WTC11 (cell line): ENCODE measurements around the gene CD84.

Experiments used
- ATF1 ChIP-seq: sonication (generic); formaldehyde crosslinking; IDR thresholded peaks from 2 replicates; pipeline ENCODE4 v1.8.1; 2023; ENCODE audit warnings: mild to moderate bottlenecking, moderate library complexity, missing genetic modification reagents
- CREB1 ChIP-seq: sonication (generic); formaldehyde crosslinking; IDR thresholded peaks from 2 replicates; pipeline ENCODE4 v1.8.0; 2023; ENCODE audit warnings: mild to moderate bottlenecking, missing genetic modification reagents
- CREM ChIP-seq: sonication (generic); formaldehyde crosslinking; IDR thresholded peaks from 2 replicates; pipeline ENCODE4 v1.8.1; 2022; ENCODE audit warnings: mild to moderate bottlenecking, missing genetic modification reagents, moderate library complexity
- ETV6 ChIP-seq: sonication (generic); formaldehyde crosslinking; IDR thresholded peaks from 2 replicates; pipeline ENCODE4 v1.8.1; 2022; ENCODE audit warnings: mild to moderate bottlenecking, missing genetic modification reagents
- NFYB ChIP-seq: sonication (generic); formaldehyde crosslinking; conservative IDR thresholded peaks from 2 replicates; pipeline ENCODE4 v1.8.0; 2022; ENCODE audit warnings: low read depth, missing genetic modification reagents
- TEAD4 ChIP-seq: sonication (generic); formaldehyde crosslinking; IDR thresholded peaks from 2 replicates; pipeline ENCODE4 v1.8.0; 2022; ENCODE audit warnings: mild to moderate bottlenecking, missing genetic modification reagents
- ZNF121 ChIP-seq: sonication (generic); formaldehyde crosslinking; IDR thresholded peaks from 2 replicates; pipeline ENCODE4 v1.8.0; 2023; ENCODE audit warnings: missing genetic modification reagents
- TF ChIP-seq, protein P1 (sequence below): fragments of 200-600 bp; IDR thresholded peaks from 2 replicates; pipeline ENCODE4 v1.8.0; 2022; ENCODE audit warnings: antibody characterized with exemption

DNA sequence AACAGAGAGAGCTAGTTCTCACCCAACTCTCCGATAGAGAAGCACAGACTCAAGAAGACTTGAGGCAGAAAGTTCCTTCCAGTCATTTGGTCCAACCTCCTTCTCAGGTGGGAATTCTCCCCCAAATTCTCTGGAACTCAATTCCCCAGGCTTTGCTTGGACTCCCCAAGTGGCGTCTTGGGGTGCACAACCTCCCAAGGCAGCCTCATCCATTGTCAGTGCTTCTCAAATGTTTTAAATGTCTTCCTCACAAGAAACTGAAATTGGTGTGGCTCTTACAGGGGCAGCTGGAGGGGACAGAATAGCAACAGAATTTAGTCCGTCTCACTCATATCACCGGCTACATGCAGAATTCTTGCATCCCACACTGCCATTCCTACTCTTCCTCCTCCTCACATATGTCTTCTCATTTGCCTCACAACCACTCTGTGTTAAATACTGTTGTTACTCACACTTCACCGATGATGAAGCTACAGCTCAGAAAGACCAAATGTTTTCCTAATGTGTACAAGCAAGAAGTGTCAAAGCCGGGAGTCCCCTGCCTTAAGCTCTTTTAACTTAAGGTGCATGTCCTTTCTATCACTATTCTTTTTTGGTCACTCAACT, 33.4 kb upstream of the CD84 start:
- no peak for TF ChIP-seq CREB1 (CRISPR knock-in tag)
- TF ChIP-seq ETV6 (CRISPR knock-in tag) = no peak
- TF ChIP-seq, protein P1, sequence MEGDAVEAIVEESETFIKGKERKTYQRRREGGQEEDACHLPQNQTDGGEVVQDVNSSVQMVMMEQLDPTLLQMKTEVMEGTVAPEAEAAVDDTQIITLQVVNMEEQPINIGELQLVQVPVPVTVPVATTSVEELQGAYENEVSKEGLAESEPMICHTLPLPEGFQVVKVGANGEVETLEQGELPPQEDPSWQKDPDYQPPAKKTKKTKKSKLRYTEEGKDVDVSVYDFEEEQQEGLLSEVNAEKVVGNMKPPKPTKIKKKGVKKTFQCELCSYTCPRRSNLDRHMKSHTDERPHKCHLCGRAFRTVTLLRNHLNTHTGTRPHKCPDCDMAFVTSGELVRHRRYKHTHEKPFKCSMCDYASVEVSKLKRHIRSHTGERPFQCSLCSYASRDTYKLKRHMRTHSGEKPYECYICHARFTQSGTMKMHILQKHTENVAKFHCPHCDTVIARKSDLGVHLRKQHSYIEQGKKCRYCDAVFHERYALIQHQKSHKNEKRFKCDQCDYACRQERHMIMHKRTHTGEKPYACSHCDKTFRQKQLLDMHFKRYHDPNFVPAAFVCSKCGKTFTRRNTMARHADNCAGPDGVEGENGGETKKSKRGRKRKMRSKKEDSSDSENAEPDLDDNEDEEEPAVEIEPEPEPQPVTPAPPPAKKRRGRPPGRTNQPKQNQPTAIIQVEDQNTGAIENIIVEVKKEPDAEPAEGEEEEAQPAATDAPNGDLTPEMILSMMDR = no peak
- TF ChIP-seq ATF1 (CRISPR knock-in tag) = no peak
- TF ChIP-seq NFYB (CRISPR knock-in tag) = no peak
- TF ChIP-seq CREM = no peak
- TF ChIP-seq ZNF121 = no peak
- TF ChIP-seq TEAD4 = no peak
